ENCODE data around the gene TRIM71. TPM values are rescaled to one million over a fixed set of nuclear protein-coding genes. Genes with fewer than 3 reads are reported as not detected.
A peak's percentile ranks its signal among the peaks of the same experiment; 100 is the strongest.

Gene TRIM71
- total and polyA plus RNA-seq, 2 of the 13 experiments (the other 11 are each of a cell fraction or from before 2014, with no cell fraction given), result 21.7 to 76.9 TPM

GRCh38 chr3:32869513-32870047 lies 51.8 kb downstream of the TRIM71 start (continued):
- TF ChIP-seq ZBTB40 (IDR thresholded peaks at IDR 0.05) (no peak), ZBTB40 (CRISPR knock-in tag; IDR thresholded peaks at IDR 0.05) (no peak)

GRCh38 chr3:32870373-32871095 lies 52.7 kb downstream of the TRIM71 start:
- no peaks in the 10 kb centered on the region for H3K9me3 ChIP-seq (ENCODE audit: low read length)
- peaks cover 74% of the 10 kb centered on the region for H3K4me1 ChIP-seq (ENCODE audit: insufficient read depth, low read length)
- in situ Hi-C loops (cut with HindIII; ENCODE audit: extremely low pct_ligation_motif_present, low pct_unique_long_range_greater_than_20kb), result no loop called here
- CTCF ChIA-PET (ENCODE audit: low intra/inter-chr PET ratio, low total read pairs), result no interaction called here
- H2AFZ ChIP-seq (ENCODE audit: low read length), result no peak overlapping the region
- H4K20me1 ChIP-seq (ENCODE audit: insufficient read depth, low read length), result peaks cover 97% of the 10 kb centered on the region
- no peak for DNase-seq (ENCODE audit: low spot score)
- no peak overlapping the region for H3K4me2 ChIP-seq (ENCODE audit: low read depth, low read length)
- no peaks in the 10 kb centered on the region for H3K27me3 ChIP-seq (ENCODE audit: control insufficient read depth in 1 of 2, insufficient read depth in 2 of 2, low read length in 2 of 2)
- H3K79me2 ChIP-seq (ENCODE audit: insufficient read depth, low read length), result peaks cover 98% of the 10 kb centered on the region
- H3K36me3 ChIP-seq (replicated peaks in 1 of 2; ENCODE audit: control insufficient read depth in 1 of 2, insufficient read depth in 2 of 2, low read length in 2 of 2), result peaks cover 25 to 42% of the 10 kb centered on the region in 2 experiments
- H3K4me3 ChIP-seq (replicated peaks in 1 of 3; ENCODE audit: insufficient read depth in 1 of 3, low read depth in 2 of 3, low read length in 3 of 3), result no peak overlapping the region
- no peak overlapping the region for H3K27ac ChIP-seq (ENCODE audit: extremely low read length, insufficient read depth, low read length)
- 82% methylated on average over 10 of the region's 10 CpGs for WGBS (ENCODE audit: low lambda C conversion rate)
- POLR2A ChIA-PET, result no interaction called here
- FAIRE-seq, result no peak
- ATAC-seq, result no peak
- TF ChIP-seq RBM22 (optimal IDR thresholded peaks at IDR 0.05; ENCODE audit: low read length), result peak; percentile 92
- TF ChIP-seq FOXP1 (IDR thresholded peaks at IDR 0.05), result no peak
- TF ChIP-seq FOXP1 (CRISPR knock-in tag; IDR thresholded peaks at IDR 0.05), result no peak
- TF ChIP-seq SIX1 (CRISPR knock-in tag; IDR thresholded peaks at IDR 0.05; ENCODE audit: borderline replicate concordance), result no peak
- TF ChIP-seq SSRP1 (CRISPR knock-in tag; IDR thresholded peaks at IDR 0.05), result no peak
- intact Hi-C loops (cut with micrococcal nuclease; ENCODE audit: unreplicated experiment), result no loop called here
- BruUV-seq (replicated peaks), result no TSS peak
- no peak overlapping the region for H3K9ac ChIP-seq (ENCODE audit: insufficient read depth, low read depth, low read length)

Measured in HepG2 (cell line).